GM23248 (cell line): Measurements from ENCODE around the gene C1QTNF6. TPM values are rescaled to one million over a fixed set of nuclear protein-coding genes. Genes with fewer than 3 reads are reported as not detected.

Source experiments
- DNase-seq: peaks from one replicate; pipeline ENCODE4 v3.0.0-alpha.2; 2015
- H2AFZ ChIP-seq: fragments of 200-600 bp; sonication (generic); 2 replicates; pipeline ENCODE4 v1.6.1; 2016; ENCODE audit warnings: antibody characterized with exemption
- H3F3A ChIP-seq: fragments of 200-600 bp; sonication (generic); 2 replicates; pipeline ENCODE4 v1.6.1; 2016; ENCODE audit warnings: mild to moderate bottlenecking, antibody characterized with exemption, mixed run types; ENCODE audit not compliant: insufficient read depth
- H3K27ac ChIP-seq: fragments of 200-600 bp; sonication (generic); 2 replicates; pipeline ENCODE4 v1.5.1; 2016; ENCODE audit warnings: mild to moderate bottlenecking
- H3K27me3 ChIP-seq: fragments of 200-600 bp; sonication (generic); replicated peaks from 2 replicates; pipeline ENCODE4 v1.6.1; 2016; ENCODE audit warnings: mild to moderate bottlenecking; ENCODE audit not compliant: insufficient read depth
- H3K36me3 ChIP-seq: fragments of 200-600 bp; sonication (generic); 2 replicates; pipeline ENCODE4 v1.6.1; 2016; ENCODE audit warnings: low read depth, mild to moderate bottlenecking
- H3K4me1 ChIP-seq: fragments of 200-600 bp; sonication (generic); 2 replicates; pipeline ENCODE4 v1.6.1; 2016; ENCODE audit warnings: mild to moderate bottlenecking; ENCODE audit not compliant: insufficient read depth
- H3K4me2 ChIP-seq: fragments of 200-600 bp; sonication (generic); one replicate; pipeline ENCODE4 v1.6.1; 2016; ENCODE audit warnings: mild to moderate bottlenecking; ENCODE audit not compliant: unreplicated experiment
- H3K4me3 ChIP-seq: fragments of 200-600 bp; sonication (generic); 2 replicates; pipeline ENCODE4 v1.5.1; 2016; ENCODE audit warnings: mild to moderate bottlenecking
- H3K79me2 ChIP-seq: fragments of 200-600 bp; sonication (generic); 2 replicates; pipeline ENCODE4 v1.6.1; 2016; ENCODE audit warnings: mild to moderate bottlenecking; ENCODE audit not compliant: insufficient read depth
- H3K9ac ChIP-seq: fragments of 200-600 bp; sonication (generic); 2 replicates; pipeline ENCODE4 v1.6.1; 2016; ENCODE audit warnings: mild to moderate bottlenecking
- H3K9me2 ChIP-seq: fragments of 200-600 bp; sonication (generic); 2 replicates; pipeline ENCODE4 v1.6.1; 2016; ENCODE audit warnings: mixed run types, mild to moderate bottlenecking, moderate library complexity; ENCODE audit not compliant: insufficient read depth
- H3K9me3 ChIP-seq: fragments of 200-600 bp; sonication (generic); one replicate; pipeline ENCODE4 v1.6.1; 2017; ENCODE audit warnings: low read depth
- H4K20me1 ChIP-seq: fragments of 200-600 bp; sonication (generic); 2 replicates; pipeline ENCODE4 v1.6.0; 2016; ENCODE audit not compliant: insufficient read depth
- EZH2 ChIP-seq: fragments of 200-600 bp; sonication (generic); IDR thresholded peaks from 2 replicates; pipeline ENCODE4 v1.6.1; 2018; ENCODE audit warnings: antibody characterized with exemption, mild to moderate bottlenecking; ENCODE audit not compliant: insufficient read depth, poor library complexity, severe bottlenecking
- EZH2phosphoT487 ChIP-seq: fragments of 200-600 bp; sonication (generic); IDR thresholded peaks from 2 replicates; pipeline ENCODE4 v1.6.1; 2018; ENCODE audit warnings: antibody characterized with exemption, moderate library complexity, mild to moderate bottlenecking, low read depth; ENCODE audit not compliant: insufficient read depth
- WGBS, 2 experiments: methylation state at CpG; one replicate each; pipeline ENCODE4 v1.1.6; 2015 to 2017; ENCODE audit warnings: low lambda C conversion rate in 2 of 2, low coverage in 1 of 2; ENCODE audit errors: missing lambda C conversion rate in 2 of 2; 5-methylcytosine and 5-hydroxymethylcytosine counted together
- in situ Hi-C: fragments of 300-500 bp; cut with MboI; formaldehyde crosslinking; loops from 2 replicates; pipeline ENCODE4 v1.15.0; 2020
- polyA plus RNA-seq: library from polyadenylated mRNA; unstranded; fragments of >200 nt; fragmentation: Nextera tagmentation; extraction: Ambion mirVana; gene quantifications from 2 replicates; pipeline ENCODE4 v1.2.1, GENCODE V29; 2016
- total RNA-seq: library from RNA; depleted of rRNA; stranded (reverse); fragments of >200 nt; shearing (Covaris generic); gene quantifications from 2 replicates; pipeline ENCODE4 v1.2.3, GENCODE V29; 2014

Gene C1QTNF6
- total and polyA plus RNA-seq, 2 experiments from 2014 or later, result 4.0 to 8.9 TPM

DNA sequence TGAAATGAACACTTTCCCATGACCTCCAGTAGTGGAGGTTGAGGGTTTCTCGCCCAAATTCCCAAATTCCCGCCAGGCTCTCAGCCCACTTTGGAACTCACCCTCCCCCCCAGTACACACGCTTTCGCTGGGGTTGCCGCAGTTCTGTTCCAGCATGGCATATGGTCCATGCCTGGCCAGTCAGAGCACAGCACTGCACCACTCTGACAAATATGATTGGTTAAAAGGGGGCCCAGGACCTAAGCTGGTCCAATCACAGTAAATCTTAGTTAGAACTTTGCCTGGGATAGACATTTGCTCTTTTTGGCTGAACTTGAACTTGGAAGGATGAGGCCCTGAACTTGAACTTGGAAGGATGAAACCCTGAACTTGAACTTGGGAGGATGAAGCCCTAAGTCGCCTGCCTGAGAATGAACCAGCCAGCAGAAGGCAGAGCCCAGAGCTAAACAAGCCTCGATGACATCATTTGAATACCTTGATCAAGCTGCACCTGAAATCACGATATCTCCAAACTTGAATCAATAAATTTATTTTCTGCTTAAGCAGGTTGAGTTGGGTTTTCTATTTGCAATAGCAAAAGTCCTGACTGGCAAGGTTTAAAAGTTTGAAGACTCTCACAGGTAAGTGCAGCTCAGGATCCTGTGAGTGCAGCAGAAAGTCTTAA is 36.8 kb upstream of the C1QTNF6 start:
- DNase-seq, result no peak
- Histone ChIP-seq H3K9ac (no peak overlapping the region), H3K4me3 (no peak overlapping the region), H3K9me3 (no peaks in the 10 kb centered on the region), H3K27ac (no peak overlapping the region), H3K36me3 (no peaks in the 10 kb centered on the region), H3K27me3 (no peaks in the 10 kb centered on the region), H3K4me1 (peaks cover 16% of the 10 kb centered on the region), H3F3A (peaks cover 8% of the 10 kb centered on the region; the same call in 1 of the 2 replicates), H4K20me1 (no peaks in the 10 kb centered on the region), H3K79me2 (no peaks in the 10 kb centered on the region), H3K9me2 (no peaks in the 10 kb centered on the region), H2AFZ (no peak overlapping the region), H3K4me2 (no peak overlapping the region)
- in situ Hi-C loops, result no loop called here
- 81 to 85% methylated on average over 8 of the region's 8 CpGs for WGBS, 2 experiments
- no peak for TF ChIP-seq EZH2
- TF ChIP-seq EZH2phosphoT487, result no peak

- TF ChIP-seq EZH2phosphoT487 (no peak), EZH2 (no peak)
- H3K4me2 ChIP-seq, result no peak overlapping the region
- no peak overlapping the region for H2AFZ ChIP-seq
- no peak for DNase-seq
- H3K4me3 ChIP-seq, result no peak overlapping the region
- H3K27me3 ChIP-seq, result peaks cover 7% of the 10 kb centered on the region; the same call in 1 of the 2 replicates
- in situ Hi-C loops, result no loop called here
- H3K9me2 ChIP-seq, result no peaks in the 10 kb centered on the region
- peaks cover 8% of the 10 kb centered on the region; the same call in 1 of the 2 replicates for H3F3A ChIP-seq
- no peaks in the 10 kb centered on the region for H4K20me1 ChIP-seq
- WGBS, 2 experiments, result 76 to 81% methylated on average over 3 of the region's 3 CpGs
- H3K9me3 ChIP-seq, result no peaks in the 10 kb centered on the region
- peaks cover 8% of the 10 kb centered on the region for H3K4me1 ChIP-seq
- H3K79me2 ChIP-seq, result no peaks in the 10 kb centered on the region
- no peak overlapping the region for H3K27ac ChIP-seq
- H3K9ac ChIP-seq, result no peak overlapping the region
- no peaks in the 10 kb centered on the region for H3K36me3 ChIP-seq
Observed at GRCh38 chr22:37223965-37224551, 36.0 kb upstream of the C1QTNF6 start.

DNA sequence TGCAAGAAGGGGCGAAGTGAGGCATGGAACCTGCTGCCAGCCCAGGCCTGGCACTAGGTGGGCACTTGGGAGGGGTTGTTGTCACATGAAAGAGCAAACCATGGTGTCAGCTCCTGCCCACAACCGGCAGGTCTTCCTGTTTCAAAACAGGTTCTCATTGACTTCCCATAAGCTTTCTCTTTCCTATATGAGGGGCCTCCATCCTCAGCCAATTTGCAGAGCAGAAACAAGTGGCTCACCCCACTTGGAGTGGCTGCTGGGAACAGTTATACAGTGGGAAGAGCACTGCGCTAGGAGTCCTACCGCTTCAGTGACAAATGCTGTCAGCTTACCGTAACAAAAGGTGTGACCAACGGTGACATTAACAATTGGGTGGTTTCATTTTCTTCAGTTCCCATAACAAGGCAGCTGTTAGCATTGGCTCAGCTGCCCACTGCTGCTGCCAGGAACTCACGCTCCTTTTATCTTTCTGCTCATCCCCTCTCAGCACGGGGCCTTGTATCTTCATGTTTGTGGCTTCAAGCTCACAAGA is 34.5 kb upstream of the C1QTNF6 start:
- no peak overlapping the region for H2AFZ ChIP-seq
- WGBS, 2 experiments, result 80 to 81% methylated on average over 8 of the region's 8 CpGs
- H3K36me3 ChIP-seq, result no peaks in the 10 kb centered on the region
- no peak overlapping the region for H3K4me2 ChIP-seq
- H3F3A ChIP-seq, result no peaks in the 10 kb centered on the region; the same call in 1 of the 2 replicates
- no peaks in the 10 kb centered on the region for H3K4me1 ChIP-seq
- no peaks in the 10 kb centered on the region for H3K9me3 ChIP-seq
- H3K9me2 ChIP-seq, result no peaks in the 10 kb centered on the region
- peaks cover 11% of the 10 kb centered on the region; the same call in 1 of the 2 replicates for H3K27me3 ChIP-seq
- in situ Hi-C loops, result no loop called here
- TF ChIP-seq EZH2phosphoT487, result no peak
- no peak for TF ChIP-seq EZH2
- H3K4me3 ChIP-seq, result no peak overlapping the region
- H3K9ac ChIP-seq, result no peak overlapping the region
- DNase-seq, result no peak
- no peaks in the 10 kb centered on the region for H4K20me1 ChIP-seq
- no peak overlapping the region for H3K27ac ChIP-seq
- H3K79me2 ChIP-seq, result no peaks in the 10 kb centered on the region

DNA sequence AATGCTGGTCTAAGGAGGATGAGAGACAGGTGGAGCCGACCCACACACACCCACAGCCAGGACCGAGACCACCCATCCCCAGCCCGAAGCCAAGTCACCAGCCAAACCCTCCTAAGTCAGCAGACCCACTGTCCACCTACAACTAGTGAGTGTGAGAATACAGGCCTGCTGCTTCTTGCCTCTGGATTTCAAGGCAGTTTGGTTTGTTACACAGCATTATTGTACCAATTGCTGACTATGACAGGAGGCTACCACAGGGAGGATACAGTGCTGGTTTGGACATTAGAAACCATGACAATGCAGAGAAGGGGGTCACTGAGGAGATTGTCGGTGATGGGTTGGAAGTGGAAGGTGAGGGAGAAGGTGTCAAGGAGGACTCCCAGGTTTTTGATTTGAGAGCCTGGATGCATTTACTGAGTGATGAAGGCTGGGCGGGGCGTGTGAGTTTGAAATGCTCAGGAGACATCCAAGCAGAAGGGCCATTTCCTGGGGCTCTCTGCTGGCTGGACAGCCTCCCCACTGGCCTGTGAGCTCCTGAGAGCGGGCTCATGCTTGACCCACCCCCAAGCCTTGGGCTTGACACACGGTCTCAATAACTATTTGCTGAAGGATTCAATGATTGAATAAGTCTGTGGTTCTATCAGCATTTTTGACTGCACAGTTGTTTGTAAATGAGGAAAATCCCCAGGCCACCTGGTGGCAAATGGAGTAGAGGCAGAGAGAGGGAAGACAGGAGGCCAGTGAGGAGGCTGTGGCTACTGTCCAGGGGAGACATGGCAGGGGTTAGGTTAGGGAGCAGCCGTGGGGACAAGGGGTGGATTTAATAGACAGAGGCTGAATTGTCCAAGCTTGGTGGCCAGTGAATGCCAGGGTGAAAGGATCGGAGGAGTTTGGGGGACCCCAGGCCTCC is 33.6 kb upstream of the C1QTNF6 start:
- H3F3A ChIP-seq, result no peaks in the 10 kb centered on the region; the same call in 1 of the 2 replicates
- WGBS, 2 experiments, result 71 to 78% methylated on average over 10 of the region's 10 CpGs
- H3K4me1 ChIP-seq, result no peaks in the 10 kb centered on the region
- no peak overlapping the region for H3K4me3 ChIP-seq
- TF ChIP-seq EZH2phosphoT487 (no peak), EZH2 (no peak)
- H3K36me3 ChIP-seq, result no peaks in the 10 kb centered on the region
- DNase-seq, result no peak
- no peaks in the 10 kb centered on the region for H3K79me2 ChIP-seq
- in situ Hi-C loops, result no loop called here
- no peak overlapping the region for H3K27ac ChIP-seq
- no peaks in the 10 kb centered on the region for H3K9me3 ChIP-seq
- no peak overlapping the region for H3K9ac ChIP-seq
- H3K27me3 ChIP-seq, result peaks cover 11% of the 10 kb centered on the region; the same call in 1 of the 2 replicates
- no peak overlapping the region for H3K4me2 ChIP-seq
- no peaks in the 10 kb centered on the region for H3K9me2 ChIP-seq
- H2AFZ ChIP-seq, result no peak overlapping the region
- H4K20me1 ChIP-seq, result no peaks in the 10 kb centered on the region
